ENCODE results near the gene ATP2C2.

DNA sequence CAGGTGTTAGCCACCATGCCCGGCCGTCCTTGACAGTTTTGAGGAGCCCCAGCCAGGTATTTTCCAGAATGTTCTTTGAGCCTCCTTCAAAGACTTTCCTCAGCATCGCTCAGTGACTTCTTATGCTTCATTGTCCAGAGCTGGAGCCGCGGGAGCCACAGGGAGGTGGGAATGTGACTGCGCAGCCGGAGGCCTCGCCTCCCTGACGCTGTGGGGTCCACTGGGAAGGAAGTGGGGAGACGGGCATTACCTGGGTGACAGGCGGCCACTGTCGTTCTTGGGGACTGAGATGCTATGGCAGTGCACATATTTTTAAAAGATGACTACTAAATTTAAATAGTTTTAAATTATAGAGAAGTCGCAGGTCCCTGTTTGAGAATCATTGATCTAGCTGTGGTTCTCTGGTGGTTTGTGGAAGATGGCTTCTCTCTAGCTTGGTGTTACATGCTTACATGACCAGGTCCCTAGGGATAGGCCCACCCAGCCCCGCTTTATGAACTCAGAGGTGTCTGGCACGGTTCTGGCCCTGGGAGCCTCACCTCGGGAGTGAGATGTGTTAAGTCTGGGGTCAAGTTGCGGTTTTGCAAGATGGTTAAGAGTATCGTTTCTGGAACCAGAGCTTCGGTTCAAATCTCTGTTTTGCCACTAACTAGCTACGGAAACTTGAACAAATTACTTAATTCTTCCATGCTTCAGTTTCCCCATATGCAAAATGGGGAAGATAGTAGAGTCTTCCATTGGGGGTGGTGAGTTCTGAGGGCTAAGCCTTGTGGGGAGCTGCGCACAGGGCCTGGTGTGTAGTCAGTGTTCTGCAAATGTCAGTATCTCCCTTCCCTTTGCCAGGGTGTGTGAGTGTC lies 53.0 kb downstream of the ATP2C2 start:
- no peak for TF ChIP-seq GATA3 (IDR thresholded peaks at IDR 0.05; ENCODE audit: low read depth, low read length)
- no peak for TF ChIP-seq GATA2 (IDR thresholded peaks at IDR 0.05; ENCODE audit: low read depth, low read length)
